ENCODE results near the gene PRKN. TPM values are rescaled to one million over a fixed set of nuclear protein-coding genes. Genes with fewer than 3 reads are reported as not detected.

Gene PRKN
- total RNA-seq, 2 donors from 2014 or later, result 6.7 to 8.2 TPM

DNA sequence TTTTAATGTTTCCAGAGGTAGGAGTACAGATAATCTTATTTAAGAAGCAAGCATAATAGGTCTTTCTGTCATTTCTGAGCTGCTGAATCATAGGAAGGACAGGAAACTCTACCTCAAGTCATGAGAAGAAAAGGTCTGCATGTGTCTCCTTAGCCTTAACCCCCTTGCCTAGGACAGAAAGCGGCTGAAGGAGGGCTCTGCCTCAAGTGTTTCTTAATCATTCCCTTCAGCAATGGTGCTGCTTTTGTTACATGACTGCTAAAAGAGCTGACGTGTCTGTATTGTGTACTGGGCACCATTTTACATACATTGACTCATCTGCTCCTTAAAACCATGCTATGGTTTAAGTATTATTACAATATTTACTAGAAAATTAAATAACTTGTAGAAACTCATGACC lies 889.7 kb downstream of the PRKN start:
- Histone ChIP-seq H3K4me3 (no peak overlapping the region), H3K4me1 (peaks cover 13% of the 10 kb centered on the region), H3K27ac (no peak overlapping the region), H3K27me3 (no peaks in the 10 kb centered on the region), H3K9me3 (no peaks in the 10 kb centered on the region), H3K36me3 (replicated peaks in 1 of 2; ENCODE audit: insufficient read depth in 1 of 2, low read depth in 2 of 2) (no peaks in the 10 kb centered on the region)
- ATAC-seq (no peak), DNase-seq (no peak)
- TF ChIP-seq, protein P1, sequence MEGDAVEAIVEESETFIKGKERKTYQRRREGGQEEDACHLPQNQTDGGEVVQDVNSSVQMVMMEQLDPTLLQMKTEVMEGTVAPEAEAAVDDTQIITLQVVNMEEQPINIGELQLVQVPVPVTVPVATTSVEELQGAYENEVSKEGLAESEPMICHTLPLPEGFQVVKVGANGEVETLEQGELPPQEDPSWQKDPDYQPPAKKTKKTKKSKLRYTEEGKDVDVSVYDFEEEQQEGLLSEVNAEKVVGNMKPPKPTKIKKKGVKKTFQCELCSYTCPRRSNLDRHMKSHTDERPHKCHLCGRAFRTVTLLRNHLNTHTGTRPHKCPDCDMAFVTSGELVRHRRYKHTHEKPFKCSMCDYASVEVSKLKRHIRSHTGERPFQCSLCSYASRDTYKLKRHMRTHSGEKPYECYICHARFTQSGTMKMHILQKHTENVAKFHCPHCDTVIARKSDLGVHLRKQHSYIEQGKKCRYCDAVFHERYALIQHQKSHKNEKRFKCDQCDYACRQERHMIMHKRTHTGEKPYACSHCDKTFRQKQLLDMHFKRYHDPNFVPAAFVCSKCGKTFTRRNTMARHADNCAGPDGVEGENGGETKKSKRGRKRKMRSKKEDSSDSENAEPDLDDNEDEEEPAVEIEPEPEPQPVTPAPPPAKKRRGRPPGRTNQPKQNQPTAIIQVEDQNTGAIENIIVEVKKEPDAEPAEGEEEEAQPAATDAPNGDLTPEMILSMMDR (IDR thresholded peaks at IDR 0.05), result no peak
- no peak for TF ChIP-seq POLR2A (IDR thresholded peaks at IDR 0.05)
- WGBS, 2 donors, result 87 to 90% methylated on average over 2 of the region's 2 CpGs
- intact Hi-C loops (cut with DNase I), result no loop called here

DNA sequence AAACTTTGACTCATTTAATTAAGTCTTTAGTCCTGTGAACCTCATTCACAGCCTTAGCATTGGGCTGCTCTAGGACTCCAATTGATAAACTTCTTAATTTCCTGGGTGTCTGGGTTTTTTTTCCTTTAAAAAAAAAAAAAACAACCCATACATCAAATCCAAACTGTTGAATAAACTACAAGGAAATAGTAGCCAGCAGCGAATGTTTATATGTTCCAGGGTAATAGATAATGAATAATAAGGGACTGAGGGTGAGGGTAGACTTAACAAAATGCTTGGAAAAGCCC lies 890.2 kb downstream of the PRKN start:
- intact Hi-C loops (cut with DNase I), result no loop called here
- Histone ChIP-seq H3K4me1 (peaks cover 13% of the 10 kb centered on the region), H3K27me3 (no peaks in the 10 kb centered on the region), H3K4me3 (no peak overlapping the region), H3K27ac (no peak overlapping the region), H3K9me3 (no peaks in the 10 kb centered on the region), H3K36me3 (replicated peaks in 1 of 2; ENCODE audit: insufficient read depth in 1 of 2, low read depth in 2 of 2) (no peaks in the 10 kb centered on the region)
- TF ChIP-seq POLR2A (IDR thresholded peaks at IDR 0.05), result no peak
- TF ChIP-seq, protein P1 (IDR thresholded peaks at IDR 0.05), result no peak
- ATAC-seq (no peak), DNase-seq (no peak)
- 7 to 24% methylated on average over 1 of the region's 1 CpG for WGBS, 2 donors

DNA sequence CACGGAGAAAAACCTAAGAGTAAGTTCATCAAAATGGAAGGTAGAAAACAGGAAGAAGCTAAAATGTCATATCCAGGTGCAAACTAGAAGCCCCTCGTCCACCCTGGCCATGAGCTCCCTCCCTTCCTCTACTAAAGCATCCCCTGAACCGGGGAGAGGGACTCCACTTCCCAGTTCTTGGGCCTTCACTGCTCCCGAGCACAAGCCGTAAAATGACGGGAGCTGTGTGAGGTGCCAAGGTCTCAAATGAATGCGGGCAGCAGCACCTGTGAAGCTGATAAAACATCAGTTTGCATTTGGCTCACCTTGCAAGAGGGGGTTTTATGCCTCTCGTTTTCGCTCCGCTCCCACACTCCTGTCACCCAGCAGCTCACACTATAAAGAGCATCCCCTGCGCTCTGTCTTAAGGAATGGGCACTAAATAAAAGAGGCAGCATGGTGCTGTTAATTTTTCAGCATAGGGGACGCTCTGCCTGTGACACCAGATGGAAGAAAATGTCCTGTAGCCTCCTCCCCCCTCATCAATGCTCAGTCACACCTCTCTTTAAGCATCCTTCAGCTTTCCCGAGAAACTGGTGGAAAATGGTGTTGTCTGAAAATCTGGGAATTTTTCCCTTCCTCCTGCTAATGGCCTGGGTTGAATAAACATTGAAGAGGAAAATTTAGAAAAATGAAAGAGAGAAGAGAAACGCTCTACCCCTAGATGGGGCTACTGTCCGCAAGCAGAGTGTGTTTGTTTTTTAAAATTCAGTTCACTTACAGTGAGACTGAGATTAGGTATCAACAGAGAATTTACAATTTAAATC lies 890.7 kb downstream of the PRKN start:
- intact Hi-C loops (cut with DNase I), result no loop called here
- TF ChIP-seq POLR2A (IDR thresholded peaks at IDR 0.05), result no peak
- TF ChIP-seq, protein P1 (IDR thresholded peaks at IDR 0.05), result peak; percentile 53 to 83 (median 74)
- ATAC-seq, result peak; percentile 82

DNA sequence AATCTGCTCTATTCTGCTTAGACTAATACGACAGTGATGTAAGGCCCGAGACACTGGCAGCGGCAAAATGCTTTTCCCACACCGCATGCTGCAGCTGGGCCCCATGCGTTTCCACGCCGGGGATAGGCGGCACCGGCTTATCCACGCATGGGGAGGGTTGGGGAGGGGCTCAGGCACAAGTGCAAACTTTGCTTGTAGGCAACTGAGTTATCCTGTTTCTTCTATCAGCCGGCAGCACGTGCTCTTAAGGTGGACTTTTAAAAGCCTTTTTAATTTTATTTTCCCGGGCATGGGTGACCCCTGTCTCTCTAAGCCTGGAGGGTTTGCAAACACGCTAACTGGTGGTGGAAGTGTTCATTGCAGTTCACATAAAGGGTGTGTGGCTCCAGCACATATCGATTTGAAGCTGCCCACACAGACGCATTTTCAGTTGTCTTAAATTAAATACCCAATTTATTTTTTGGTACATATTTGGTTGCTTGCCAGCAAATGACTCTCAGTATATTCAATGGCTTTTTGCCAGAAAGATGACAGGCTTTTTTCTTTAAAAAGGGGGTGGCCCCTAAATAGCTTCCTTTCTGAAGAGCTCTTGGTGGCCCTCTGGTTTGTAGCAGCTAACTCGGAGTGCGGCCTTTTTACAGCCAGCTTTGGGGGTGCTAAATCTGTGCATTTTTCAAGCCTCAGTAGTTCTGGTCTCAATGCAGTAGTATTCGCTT lies 891.9 kb downstream of the PRKN start:
- TF ChIP-seq, protein P1 (IDR thresholded peaks at IDR 0.05), result peak in 1 of 7 experiments; percentile 11
- TF ChIP-seq POLR2A (IDR thresholded peaks at IDR 0.05), result no peak
- H3K27me3 ChIP-seq, result no peaks in the 10 kb centered on the region
- 66% methylated on average over 16 to 19 of the region's 19 CpGs for WGBS, 2 donors
- no peaks in the 10 kb centered on the region for H3K36me3 ChIP-seq (replicated peaks in 1 of 2; ENCODE audit: insufficient read depth in 1 of 2, low read depth in 2 of 2)
- no peak overlapping the region for H3K27ac ChIP-seq
- H3K4me1 ChIP-seq, result peaks cover 13% of the 10 kb centered on the region
- no peaks in the 10 kb centered on the region for H3K9me3 ChIP-seq
- no peak for ATAC-seq
- intact Hi-C loops (cut with DNase I), result no loop called here
- no peak overlapping the region for H3K4me3 ChIP-seq
- no peak for DNase-seq

More for the DNA sequence above, 890.7 kb downstream of the PRKN start:
- peak; percentile 18 to 46 (median 30) for DNase-seq
- Histone ChIP-seq H3K9me3 (no peaks in the 10 kb centered on the region), H3K27ac (peak overlapping the region in 1 of 4 donors; percentile 10), H3K27me3 (no peaks in the 10 kb centered on the region), H3K4me1 (peaks cover 13% of the 10 kb centered on the region), H3K4me3 (no peak overlapping the region), H3K36me3 (replicated peaks in 1 of 2; ENCODE audit: insufficient read depth in 1 of 2, low read depth in 2 of 2) (no peaks in the 10 kb centered on the region)
- 44 to 45% methylated on average over 15 of the region's 15 CpGs for WGBS, 2 donors
